HG02840 (cell line): ENCODE measurements around the gene GARIN3.
A peak's percentile ranks its signal among the peaks of the same experiment; 100 is the strongest.
"Not testable (repeated sequence)": the region's sequence is repeated elsewhere in the genome, so short reads cannot be mapped to it uniquely, and the experiment has no call there.

ENCODE experiments used
- ATAC-seq: cut with Tn5 transposase; IDR thresholded peaks from one replicate; pipeline ENCODE4 v1.9.1; 2021; ENCODE audit warnings: mild to moderate bottlenecking, moderate library complexity, moderate number of reproducible peaks; ENCODE audit not compliant: unreplicated experiment, low FRiP score

Gene GARIN3

DNA sequence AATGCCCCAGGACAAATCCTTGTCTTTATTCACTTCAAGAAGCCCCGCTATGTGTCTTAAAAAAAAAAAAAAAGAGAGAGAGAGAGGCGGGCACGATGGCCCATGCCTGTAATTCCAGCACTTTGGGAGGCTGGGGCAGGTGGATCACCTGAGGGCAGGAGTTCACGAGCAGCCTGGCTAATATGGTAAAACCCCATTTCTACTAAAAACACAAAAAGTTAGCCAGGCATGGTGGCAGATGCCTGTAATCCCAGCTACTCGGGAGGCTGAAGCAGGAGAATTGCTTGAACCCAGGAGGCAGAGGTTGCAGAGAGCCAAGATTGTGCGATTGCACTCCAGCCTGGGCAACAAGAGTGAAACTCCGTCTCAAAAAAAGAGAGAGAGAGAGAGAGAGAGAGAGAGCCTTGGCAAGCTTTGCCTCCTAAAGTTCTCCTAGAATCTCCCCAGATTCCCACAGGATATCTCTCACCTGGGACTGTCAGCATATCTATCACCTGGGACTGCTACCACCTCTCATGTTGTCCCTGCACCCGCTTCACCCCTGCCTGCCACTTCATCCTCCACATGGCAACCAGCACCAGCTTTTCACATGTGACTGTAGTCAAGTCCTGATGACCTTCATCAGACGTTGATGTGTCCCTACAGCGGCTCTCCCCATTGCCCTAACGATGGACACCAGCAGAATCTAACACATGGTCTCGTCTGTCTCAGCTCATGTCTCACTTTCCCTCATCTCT is 20.4 kb upstream of the GARIN3 start:
- no peak for ATAC-seq

DNA sequence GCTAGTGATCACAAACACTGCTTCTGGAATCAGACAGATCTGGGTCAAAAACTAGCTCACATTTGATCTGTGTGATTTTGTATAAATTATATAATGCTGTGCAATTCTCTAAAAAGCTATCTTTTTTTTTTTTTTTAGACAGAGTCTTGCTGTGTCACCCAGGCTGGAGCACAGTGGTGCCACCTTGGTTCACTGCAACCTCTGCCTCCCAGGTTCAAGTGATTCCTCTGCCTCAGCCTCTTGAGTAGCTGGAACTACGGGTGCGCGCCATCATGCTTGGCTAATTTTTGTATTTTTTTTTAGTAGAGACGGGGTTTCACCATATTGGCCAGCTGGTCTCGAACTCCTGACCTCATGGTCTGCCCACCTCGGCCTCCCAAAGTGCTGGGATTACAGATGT is 19.1 kb upstream of the GARIN3 start:
- ATAC-seq = not testable (repeated sequence)

DNA sequence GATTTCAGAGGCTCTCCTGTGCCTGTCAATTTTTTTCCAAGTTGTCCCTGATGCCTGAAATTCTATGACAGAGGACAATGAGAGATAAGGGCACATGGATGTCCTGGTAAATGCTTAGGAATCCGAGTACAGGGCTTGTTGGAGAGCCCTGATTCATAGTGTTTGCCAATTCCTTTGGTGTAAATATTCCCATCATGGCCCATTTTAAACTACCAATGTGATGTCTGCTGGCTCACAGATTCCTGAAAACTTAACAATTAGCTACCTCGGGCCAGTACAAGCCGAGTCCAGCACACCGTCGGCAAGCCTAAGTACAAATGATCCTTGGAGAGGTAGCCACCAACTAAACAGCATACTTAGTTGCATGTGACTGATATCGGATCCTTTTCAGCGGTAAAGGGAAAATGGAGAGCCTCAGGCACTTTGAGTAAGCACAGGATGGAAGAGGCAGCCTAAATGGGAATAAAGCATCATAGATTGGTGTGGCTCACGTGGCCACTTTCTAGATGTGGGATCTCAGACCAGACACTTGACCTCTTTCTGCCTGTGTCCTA is 18.1 kb upstream of the GARIN3 start:
- no peak for ATAC-seq

DNA sequence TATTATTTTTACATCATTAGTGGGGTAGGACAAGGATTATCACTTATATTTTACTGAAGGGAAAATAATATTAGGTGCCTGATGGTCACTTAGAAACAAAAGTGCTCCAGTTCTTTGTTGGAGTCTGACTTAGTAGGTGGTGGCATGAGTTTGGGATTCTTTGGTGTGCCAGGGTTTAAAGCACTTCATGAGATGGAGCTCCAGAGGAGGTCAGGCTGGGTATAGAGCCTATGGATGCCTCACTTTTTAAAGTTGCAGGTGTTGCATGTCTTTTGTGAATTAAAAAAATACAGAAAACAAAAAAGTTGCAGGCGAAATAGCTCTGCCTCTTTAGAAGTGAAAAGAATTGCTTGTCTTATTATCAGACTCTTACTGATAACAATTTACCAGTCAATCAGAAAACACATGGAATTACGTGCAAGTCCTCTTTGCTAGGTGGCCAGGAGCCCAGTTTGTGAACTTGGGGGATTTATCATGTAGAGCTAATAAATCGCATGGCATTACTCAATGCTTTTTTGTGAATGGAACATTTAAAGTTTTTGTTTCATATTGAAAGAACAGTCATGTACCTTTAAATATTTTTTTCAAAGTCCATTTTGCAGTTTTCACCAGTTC is 16.2 kb upstream of the GARIN3 start:
- ATAC-seq = no peak

DNA sequence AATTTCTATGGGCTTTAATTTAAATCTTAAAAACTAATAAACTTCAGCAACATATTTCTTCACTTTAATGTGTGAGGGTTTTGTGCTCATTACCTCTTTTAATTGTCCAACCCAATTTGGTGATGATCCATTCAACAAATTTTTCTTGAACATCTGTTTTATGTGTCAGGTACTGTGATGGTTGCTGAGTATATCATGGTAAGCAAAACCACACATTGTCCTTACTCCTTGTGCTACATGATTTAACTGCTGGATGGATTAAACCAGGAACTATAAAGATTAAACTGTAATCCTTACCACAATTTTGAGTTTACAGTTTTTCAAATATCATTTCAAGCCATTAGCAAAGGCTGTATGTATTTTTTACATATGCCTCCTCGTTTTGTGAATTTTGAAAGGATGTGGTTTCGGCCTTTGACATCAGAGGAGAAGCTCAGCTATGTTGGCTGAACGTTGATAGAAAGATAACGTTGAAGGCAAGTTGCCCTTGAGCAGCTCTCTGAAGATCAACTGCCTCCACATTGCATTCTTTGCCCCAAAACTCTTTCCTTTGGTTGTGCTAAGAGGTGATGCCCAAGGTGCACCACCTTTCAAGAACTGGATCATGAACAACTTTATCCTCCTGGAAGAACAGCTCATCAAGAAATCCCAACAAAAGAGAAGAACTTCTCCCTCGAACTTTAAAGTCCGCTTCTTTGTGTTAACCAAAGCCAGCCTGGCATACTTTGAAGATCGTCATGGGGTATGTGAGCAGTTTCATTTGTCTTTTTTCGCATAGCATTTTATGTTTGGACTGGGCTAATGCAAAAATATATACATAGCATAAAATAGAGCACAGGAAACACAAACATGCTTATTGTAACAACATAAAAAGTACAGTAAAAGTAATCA is 14.6 kb upstream of the GARIN3 start, which contains the start of gene ITK:
ITK (plus strand) TSS at position 467 of the 891 bp plus-strand sequence; CDS start at position 605, 138 bp downstream.
- no peak for ATAC-seq

DNA sequence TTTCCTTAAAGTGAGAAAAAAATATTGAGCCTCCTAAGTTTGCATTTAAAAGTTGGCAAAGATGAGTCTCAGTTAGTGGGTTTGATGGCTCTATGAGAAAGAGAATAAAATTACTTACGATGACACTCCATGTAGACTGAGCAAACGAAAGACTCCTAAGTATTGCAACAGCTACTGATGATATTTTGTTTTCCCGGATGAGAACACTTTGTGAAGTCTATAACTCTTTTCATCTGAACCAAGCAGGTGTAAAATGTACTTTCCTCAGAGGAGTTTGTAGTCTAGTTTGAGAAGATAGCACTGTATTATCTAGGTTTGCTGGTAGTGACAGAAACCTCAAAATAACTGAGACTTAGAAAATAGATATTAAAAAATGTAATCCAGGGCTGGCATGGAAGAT is 12.9 kb upstream of the GARIN3 start:
- ATAC-seq = no peak

DNA sequence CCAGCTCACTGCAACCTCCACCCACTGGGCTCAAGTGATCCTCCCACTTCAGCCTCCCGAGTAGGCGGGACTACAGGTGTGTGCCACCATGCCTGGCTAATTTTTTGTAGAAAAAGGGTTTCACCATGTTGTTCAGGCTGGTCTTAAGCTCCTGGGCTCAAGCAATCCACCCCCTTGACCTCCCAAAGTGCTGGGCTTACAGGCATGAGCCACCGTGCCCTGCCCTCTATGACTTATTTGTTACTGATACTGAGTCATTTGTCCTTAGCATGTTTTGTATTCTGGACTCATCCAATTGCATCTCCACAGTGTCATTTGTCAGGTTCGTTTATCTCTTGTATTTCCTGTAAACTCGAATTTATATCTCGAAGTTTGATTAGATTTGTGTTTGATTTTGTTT is 11.9 kb upstream of the GARIN3 start:
- no peak for ATAC-seq

DNA sequence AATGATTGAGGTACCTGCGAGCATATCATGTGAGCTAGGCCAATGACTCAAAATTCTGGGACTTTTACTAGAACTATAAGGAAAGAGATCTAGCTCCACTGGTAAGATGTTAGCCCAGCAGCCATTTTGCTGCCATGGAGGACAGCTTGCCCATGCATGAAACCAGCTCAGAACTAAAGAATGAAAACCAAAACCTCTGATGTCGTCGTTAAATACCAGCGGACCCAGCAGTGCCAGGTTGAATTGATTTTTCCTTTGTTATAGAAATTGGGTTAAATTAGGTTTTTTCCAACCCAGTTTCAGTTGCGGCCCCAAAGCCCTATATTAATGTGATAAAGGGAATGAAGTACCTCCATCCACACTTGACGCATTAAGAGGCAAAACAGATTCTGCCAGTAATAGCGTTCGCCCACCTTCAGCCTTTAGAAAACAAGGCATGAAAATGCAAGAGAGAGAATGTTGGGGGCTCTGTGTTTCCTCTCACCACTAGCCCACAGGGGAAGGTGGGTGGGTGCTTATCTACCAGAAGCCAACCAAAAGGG is 9.1 kb upstream of the GARIN3 start:
- ATAC-seq = no peak

DNA sequence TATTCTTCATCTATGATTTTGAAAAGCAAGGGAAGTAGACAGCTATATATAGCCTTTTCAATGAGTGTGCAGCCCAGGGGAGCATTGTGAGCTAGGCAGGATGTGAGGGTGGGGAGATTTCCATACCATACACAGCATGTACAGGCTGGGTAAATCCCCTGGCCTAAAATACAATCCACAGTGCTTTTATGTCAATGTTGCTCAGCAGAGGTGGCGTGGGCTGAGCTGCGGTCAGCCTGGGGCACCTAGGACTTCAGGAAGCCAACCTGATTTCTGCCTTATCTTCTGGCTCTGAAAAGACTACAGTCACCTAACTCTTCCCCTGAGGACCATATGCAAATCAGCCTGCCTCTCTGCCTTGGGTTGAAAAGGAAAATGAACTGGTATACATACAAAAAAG is 6.3 kb upstream of the GARIN3 start:
- ATAC-seq = peak; percentile 98

DNA sequence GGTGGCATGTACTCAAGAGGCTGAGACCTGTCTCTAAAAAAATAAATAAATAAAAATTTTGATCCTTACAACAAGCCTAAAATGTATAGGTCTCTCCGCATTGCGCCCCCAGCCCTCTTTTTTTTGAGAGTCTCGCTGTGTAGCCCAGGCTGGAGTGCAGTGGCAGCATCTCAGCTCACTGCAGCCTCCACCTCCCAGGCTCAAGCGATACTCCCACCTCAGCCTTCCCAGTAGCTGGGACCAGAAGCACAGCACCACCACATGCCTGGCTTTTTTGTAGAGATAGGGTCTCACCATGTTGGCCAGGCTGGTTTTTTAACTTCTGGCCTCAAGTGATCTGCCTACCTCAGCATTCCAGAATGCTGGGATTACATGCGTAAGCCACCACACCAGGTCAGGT is 2.2 kb upstream of the GARIN3 start:
- no peak for ATAC-seq

DNA sequence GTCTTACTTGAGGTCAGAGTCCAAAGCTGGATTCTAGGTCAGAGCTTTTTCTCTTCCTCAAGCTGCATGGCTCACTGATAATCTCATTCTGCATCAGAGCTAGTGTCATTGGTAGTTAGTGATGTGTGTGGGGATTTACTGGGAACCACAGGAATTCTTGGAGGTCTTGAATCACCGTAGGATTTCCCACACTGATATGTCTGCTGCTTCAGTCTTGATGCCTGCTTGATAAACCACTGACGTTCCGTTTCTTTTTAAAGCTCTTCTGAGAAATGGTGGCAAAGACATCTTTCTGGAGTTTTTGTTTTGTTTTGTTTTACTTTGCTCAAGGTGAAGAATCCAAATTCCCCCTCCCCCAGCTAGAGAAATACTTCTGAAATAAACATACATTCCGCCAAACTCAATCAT is 1.2 kb upstream of the GARIN3 start:
- no peak for ATAC-seq

DNA sequence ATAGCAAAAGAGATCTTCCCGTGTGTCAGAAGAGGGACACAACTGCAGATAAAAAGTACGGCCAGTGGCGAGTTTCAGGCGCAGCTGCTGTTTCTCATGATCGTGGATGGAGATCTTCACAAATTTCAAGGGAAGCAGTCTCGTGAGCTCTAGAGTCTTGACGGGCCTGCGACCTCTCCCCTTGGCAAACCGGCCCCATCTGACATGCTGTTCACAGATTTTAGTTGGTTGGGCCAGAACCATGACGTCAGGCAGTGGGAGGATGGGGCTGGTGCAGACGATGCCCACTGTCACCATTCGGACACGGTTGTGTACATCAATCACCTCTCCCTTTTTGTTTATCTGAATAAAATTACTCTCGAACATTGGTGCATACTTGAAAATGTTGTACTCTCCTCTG is 396 bp downstream of the GARIN3 start:
- no peak for ATAC-seq

DNA sequence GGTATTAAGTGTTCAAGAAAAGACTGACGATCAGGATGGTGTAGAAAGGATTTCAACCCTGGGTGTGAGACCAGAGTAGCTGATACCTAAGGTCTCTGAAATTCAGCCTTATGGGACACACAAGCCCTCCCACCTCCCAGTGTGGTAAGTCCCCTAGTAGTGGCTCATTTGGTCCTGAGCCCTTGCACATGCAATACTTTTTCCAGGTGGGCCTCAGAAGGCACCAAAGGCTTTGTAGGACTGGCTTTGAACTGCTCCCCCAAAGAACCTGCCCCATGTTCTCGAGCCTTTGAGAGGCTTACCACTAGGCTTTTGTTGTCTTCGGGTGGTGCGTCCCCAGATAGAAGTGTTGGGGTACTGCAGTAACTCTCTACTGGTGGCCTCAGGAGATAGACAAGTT is 803 bp downstream of the GARIN3 start:
- ATAC-seq = no peak

DNA sequence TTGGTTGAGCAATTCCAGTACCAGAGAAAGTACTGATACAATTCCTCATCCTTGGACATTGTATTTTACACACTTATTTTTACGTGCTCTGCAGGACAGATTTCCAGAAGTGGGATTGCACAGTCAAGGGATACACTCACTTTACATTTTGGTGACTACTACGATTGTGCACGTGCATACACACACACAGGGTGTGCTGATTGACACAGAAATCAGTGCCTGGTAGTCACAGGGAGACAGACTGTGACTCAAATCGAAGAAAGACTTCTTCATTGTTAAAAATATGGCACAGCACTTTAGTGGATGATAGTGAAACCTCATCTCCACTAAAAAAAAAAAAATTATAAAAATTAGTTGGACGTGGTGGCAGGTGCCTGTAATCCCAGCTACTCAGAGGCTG is 1.5 kb downstream of the GARIN3 start:
- ATAC-seq = no peak

DNA sequence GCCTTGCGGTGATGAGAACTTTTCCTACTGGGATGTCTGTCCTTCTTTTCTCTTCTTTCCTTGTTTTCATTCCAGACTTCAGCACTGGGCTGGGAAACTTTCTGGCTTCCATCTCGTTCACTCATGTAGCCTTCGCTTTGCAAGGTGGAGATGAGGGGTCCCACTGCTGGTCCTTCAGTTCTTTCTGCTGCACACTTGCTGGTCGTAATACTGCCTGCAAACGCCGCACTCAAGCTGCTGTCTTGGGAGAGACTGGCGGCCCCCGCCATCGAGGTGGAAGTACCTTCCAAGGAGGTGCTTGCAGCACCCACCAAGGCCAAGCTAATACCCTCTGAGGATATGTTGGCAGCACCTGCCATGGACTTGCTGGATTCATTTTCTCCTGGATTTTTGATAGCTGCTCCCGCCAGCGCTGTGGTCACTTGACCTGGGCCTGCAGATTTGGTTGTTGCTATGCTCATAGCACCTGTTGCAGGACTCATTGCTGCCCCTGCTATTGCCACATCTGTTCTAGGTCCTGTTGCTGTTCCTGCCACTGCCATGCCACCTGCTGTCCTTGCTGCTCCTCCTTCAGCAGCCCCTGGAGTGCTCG is 3.0 kb downstream of the GARIN3 start:
- ATAC-seq = no peak

DNA sequence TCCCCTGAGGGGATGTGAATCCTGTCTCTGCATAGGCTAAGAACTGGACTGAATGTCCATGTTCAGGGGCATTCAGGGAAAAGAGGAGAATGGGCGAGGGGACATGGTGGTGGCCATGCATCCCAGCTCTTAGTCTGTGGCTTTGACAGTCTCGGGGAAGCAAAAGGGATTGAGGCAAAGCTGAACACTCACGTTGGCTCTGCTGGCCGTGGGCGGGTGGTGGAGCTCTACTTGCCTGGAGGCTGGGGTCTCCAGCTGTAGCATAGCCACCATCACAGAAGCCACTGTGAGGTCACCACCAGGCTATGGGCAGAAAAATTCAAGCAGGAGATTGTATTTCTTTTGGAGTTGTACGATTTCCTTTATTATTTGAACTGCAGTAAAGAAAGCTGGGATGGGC is 4.1 kb downstream of the GARIN3 start:
- ATAC-seq = no peak

DNA sequence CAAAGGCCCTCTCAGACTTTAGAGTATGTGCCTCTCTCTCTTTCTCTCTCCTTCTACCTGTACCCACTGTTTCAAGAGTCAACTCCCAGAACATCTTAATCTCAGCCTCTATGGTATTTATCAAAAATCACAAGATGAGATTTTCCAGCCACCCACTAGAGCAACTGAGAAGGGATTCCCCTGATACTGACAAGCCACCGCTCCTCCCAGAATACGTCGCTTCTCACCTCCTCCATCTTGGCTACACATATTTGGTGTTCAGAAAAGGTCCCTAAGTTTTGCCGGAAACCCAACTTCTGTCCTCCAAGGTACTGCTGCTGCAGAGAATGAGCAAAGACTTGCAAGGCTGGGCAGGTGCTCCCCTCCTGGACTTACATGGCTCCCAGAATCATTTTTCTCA is 6.1 kb downstream of the GARIN3 start:
- ATAC-seq = no peak

DNA sequence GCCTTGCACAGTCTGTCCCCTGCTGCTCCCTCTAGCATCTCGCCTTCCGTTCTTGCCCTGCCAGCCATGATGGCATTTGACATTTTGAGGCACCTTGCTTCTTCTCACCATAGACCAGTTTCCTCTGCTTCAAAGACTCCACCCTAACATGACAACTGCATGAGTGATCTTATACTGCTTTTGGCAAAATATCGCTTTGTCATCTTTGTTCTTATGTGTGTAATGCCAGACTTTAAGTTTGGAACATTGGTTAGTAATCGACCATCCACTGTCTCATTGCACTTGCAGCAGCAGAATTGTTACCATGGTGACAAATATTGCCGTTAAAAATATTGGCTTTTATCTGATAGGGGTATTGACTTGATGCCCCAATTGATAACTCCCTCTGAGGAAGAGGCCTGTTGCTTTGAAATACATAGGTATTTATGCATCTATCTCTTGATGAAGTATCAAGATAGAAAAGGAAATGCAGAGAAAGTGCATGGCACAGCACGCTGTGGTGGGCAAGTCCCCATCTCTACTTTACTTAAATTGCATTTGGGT is 6.8 kb downstream of the GARIN3 start:
- ATAC-seq = no peak

DNA sequence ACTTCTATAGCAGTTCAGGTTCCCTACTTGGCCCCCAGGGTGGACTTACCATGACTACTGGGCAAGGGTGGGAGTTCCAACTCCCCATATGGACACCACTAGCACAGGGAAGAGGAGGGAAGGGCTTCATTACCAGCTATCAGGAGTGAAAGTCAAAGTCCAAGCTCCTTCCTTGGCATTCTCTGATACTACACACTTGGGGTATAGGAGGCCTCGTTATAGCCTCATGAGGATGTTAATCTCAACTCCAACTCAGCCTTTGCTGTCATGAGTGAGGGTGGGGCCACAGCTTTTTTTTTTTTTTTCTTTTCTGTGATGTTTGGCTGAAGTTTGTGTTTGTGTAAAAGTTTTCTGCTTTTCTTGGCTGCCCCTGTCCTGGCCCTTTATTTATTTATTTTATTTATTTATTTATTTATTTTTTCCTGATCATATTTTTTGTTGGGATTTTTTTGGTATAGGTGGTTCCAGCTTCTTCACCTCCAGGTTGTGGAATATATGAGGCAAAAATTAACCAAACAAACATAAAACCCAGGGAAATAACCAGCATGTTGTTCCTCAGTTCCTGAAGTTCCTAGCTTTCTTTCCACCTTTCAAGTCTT is 8.7 kb downstream of the GARIN3 start:
- no peak for ATAC-seq

DNA sequence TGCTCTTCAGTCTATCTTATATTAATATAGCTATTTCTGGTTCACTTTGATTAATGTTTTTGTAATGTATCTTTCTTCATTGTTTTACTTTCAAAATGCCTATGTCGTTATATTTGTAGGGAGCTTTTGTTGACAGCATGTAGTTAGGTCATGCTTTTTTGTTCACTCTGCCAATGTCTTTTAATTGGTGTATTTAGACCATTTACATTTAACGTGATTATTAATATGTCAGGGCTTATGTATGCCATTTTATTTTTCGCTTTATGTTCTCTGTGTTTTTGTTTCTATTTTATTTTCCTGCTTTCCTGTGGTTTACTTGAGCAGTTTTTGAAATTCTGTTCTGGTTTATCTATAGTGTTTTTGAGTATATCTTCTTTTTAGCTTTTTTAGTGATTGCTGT is 10.8 kb downstream of the GARIN3 start:
- ATAC-seq = no peak
